IPS-NIHi7 (cell line): ENCODE results near the gene MTCL1.

Source experiments
- DNase-seq: peaks from one replicate; pipeline ENCODE4 v3.0.0; 2012; ENCODE audit warnings: mixed read lengths; ENCODE audit errors: extremely low spot score

Gene MTCL1

DNA sequence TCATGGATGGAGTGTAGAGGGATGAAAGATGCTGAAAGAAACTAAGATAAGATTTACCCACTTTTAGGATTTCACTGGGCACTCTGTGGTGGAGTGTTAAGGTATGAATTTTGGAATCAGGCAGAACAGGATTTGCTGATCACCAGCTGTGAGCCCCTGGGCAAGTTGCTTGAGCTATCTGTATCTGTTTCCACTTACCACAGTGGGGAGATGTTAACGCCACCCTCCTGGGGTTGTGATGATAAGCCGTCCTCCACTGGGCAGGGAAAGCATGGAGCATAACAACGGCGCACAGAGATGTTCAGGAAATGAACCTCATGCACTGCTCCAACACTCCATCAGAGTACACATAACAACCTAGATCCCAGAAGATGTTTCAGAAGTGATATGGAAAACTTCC is 160.6 kb downstream of the MTCL1 start:
- DNase-seq, result no peak

GRCh38 chr18:8866679-8867078 is 161.3 kb downstream of the MTCL1 start:
- no peak for DNase-seq

- DNase-seq, result no peak
These were observed 162.9 kb downstream of the MTCL1 start for GRCh38 chr18:8868276-8868675.

DNA sequence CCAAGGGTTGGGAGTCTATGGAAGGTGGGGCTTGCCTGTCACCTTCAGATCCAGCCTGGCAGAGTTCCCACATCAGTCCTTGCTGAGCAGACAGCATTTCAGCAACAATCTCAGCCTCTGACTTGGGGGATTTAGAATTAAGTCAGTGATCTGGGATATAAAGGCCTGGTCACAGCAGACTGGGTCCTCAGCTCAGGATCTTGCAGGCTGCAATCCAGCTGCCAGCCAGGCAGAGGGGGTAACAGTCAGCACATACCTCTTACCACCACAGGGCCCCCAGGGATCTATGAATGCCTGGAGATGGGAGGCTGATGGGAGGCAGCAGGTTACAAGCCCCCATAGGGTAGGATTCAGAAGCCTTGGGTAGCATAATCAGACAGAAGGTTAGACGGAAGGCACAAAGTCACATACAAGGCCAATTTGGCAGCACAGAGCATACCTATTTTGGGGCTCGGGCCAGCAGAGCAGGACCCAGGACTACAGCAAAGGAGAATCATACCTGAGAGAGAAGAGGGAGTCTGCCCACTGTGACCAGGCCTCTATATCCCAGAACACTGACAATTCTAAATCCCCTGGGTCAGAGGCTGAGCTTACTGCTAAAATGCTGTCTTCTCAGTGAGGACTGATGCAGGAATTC is 163.5 kb downstream of the MTCL1 start:
- DNase-seq, result no peak

- no peak for DNase-seq
These were observed 164.3 kb downstream of the MTCL1 start for GRCh38 chr18:8869696-8870095.

- DNase-seq, result no peak
These were observed 165.2 kb downstream of the MTCL1 start for GRCh38 chr18:8870528-8870927.

- no peak for DNase-seq
These were observed 166.1 kb downstream of the MTCL1 start for GRCh38 chr18:8871489-8871888.

- DNase-seq, result no peak
These were observed 169.5 kb downstream of the MTCL1 start for GRCh38 chr18:8874872-8875271.

DNA sequence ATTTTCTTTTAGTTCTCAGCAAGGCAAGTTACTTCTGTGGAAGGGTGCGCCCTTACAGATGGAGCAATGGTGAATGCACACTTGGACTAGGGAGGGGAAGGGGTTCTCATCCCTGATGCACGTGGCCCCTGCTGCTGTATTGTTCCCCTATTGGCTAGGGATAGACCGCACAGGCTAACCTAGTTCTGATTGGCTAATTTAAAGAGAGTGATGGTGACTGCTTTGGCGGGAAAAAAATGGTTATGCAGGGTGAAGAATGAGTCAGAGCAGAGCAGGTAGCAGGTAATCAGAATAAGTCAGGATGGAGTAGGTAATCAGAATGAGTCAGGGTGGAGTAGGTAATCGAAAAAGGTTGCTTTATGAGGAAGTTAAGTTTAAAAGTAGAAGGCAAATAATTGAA is 171.5 kb downstream of the MTCL1 start:
- no peak for DNase-seq

DNA sequence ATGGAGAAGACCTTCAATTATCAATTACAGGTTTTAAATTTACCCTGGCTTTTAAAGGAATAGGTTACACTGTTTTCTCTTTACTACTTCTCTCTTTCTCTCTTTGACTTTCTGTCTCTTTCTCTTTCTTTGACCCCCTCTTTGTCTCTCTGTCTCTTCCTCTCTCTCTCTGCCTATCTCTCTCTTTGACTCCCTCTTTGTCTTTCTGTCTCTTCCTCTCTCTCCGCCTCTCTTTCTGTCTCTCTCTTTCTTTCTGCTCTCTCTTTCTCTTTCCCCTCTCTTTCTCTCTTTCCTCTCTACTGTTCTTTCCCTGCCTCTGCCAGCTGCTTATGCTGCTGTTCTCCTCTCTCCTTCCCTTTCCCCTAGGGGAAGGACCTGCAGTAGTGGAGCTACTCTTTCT is 175.7 kb downstream of the MTCL1 start:
- DNase-seq, result no peak
